H54 (cell line): ENCODE measurements around the gene IMP4.

ENCODE experiments used
- DNase-seq: peaks from one replicate; pipeline ENCODE4 v3.0.0; 2011; ENCODE audit warnings: low spot score, mixed read lengths; ENCODE audit not compliant: insufficient read length
- FAIRE-seq: peaks from 3 replicates; lab custom pipeline; 2011; peaks lifted over from hg19 to GRCh38; lab: Jason Lieb, UNC
- POLR2A ChIP-seq: IDR thresholded peaks from 2 replicates; pipeline ENCODE4 v1.6.1; 2011; ENCODE audit warnings: low read depth, mild to moderate bottlenecking, low read length

The IMP4 gene

GRCh38 chr2:130342533-130343275 lies at the start of gene IMP4:
TSS of gene IMP4 (plus strand) at chr2:130342897. CDS start at chr2:130342933, 36 bp downstream.
- peak; percentile 94 for FAIRE-seq
- TF ChIP-seq POLR2A = peak; percentile 47
- peak; percentile 81 for DNase-seq

- no peak for TF ChIP-seq POLR2A
- no peak for DNase-seq
- no peak for FAIRE-seq
Measured at GRCh38 chr2:130300258-130300969, 42.3 kb upstream of the IMP4 start.

GRCh38 chr2:130300970-130301348 lies 41.7 kb upstream of the IMP4 start:
- TF ChIP-seq POLR2A = no peak
- DNase-seq (no peak), FAIRE-seq (no peak)

GRCh38 chr2:130302164-130302886 lies 40.4 kb upstream of the IMP4 start:
- DNase-seq (no peak), FAIRE-seq (no peak)
- TF ChIP-seq POLR2A = no peak

- no peak for TF ChIP-seq POLR2A
- FAIRE-seq (no peak), DNase-seq (no peak)
Measured at GRCh38 chr2:130303169-130303568, 39.5 kb upstream of the IMP4 start.

- FAIRE-seq (no peak), DNase-seq (no peak)
- no peak for TF ChIP-seq POLR2A
Measured at GRCh38 chr2:130304726-130305125, 38.0 kb upstream of the IMP4 start.

GRCh38 chr2:130307850-130308249 lies 34.8 kb upstream of the IMP4 start:
- no peak for DNase-seq
- FAIRE-seq = no peak
- no peak for TF ChIP-seq POLR2A

- DNase-seq = no peak
- TF ChIP-seq POLR2A = no peak
- no peak for FAIRE-seq
Measured at GRCh38 chr2:130310881-130311280, 31.8 kb upstream of the IMP4 start.

GRCh38 chr2:130313812-130314334 lies 28.8 kb upstream of the IMP4 start:
- FAIRE-seq (no peak), DNase-seq (no peak)
- TF ChIP-seq POLR2A = no peak

- FAIRE-seq (no peak), DNase-seq (no peak)
- TF ChIP-seq POLR2A = no peak
Measured at GRCh38 chr2:130314377-130314776, 28.3 kb upstream of the IMP4 start.

- TF ChIP-seq POLR2A = no peak
- FAIRE-seq = no peak
Measured at GRCh38 chr2:130316596-130316995, 26.1 kb upstream of the IMP4 start.

GRCh38 chr2:130318906-130319305 lies 23.8 kb upstream of the IMP4 start:
- TF ChIP-seq POLR2A = no peak
- FAIRE-seq (no peak), DNase-seq (no peak)

More at GRCh38 chr2:130316596-130316995, 26.1 kb upstream of the IMP4 start:
- no peak for DNase-seq

- no peak for DNase-seq
- TF ChIP-seq POLR2A = no peak
- FAIRE-seq = no peak
Measured at GRCh38 chr2:130319536-130319935, 23.2 kb upstream of the IMP4 start.
